GM12892 (cell line): Measurements from ENCODE around the gene NDUFV2.

Source experiments
- POLR2A ChIP-seq: IDR thresholded peaks from 2 replicates; pipeline ENCODE4 v1.6.1; 2011; ENCODE audit warnings: low read depth, low read length, control low read depth
- TAF1 ChIP-seq: IDR thresholded peaks from 2 replicates; pipeline ENCODE4 v1.6.1; 2011; ENCODE audit warnings: low read depth, mild to moderate bottlenecking, control low read depth, low read length, borderline replicate concordance

- TF ChIP-seq POLR2A (no peak), TAF1 (no peak)
These were observed 926 bp downstream of the NDUFV2 start for GRCh38 chr18:9103376-9103873.
